ENCODE data around the gene LMOD1. TPM values are rescaled to one million over a fixed set of nuclear protein-coding genes. Genes with fewer than 3 reads are reported as not detected.

Gene LMOD1
- total RNA-seq, 2 experiments from 2014 or later: not detected

DNA sequence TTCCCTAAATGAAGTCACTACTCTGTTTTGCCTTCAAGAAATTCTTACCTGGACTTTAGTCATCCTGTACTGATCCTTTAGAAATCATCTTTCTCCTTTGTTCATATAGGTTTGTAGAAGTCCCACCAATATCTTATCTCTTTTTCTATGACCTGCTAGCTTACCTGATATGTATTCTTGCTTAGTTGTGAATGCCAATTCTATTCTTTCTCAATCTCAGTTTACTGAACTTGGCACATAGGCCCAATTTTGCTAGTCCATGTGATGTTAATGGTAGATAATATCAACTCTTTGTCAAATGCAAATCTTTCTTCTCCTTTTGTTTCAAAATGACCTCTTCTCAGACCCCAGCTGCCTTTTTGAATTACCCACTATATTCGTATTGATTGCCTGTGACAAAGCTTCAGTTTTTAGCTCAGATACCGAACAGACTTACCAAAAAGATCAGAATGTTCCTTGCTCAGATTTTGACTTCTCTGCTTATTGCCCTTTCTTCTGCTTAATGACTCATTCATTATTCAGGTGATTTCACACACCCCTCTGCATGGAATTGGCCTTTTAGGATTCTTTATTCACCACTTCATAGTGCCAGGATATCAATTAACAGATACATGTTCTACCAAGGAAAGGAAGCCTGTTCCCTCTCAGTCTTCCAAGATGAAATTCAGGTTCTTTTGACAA lies 96.8 kb downstream of the LMOD1 start:
- H3K9me3 Mint-ChIP-seq (ENCODE audit: low read depth): no peaks in the 10 kb centered on the region
- DNase-seq (no peak), ATAC-seq (no peak)
- CTCF ChIA-PET: interaction anchor here (1.3 to 2.6 kb wide), 3 partner anchors 13 to 151 kb away, joined by 3 to 9 read pairs (median 6); no protein-coding TSS in a partner anchor
- no peaks in the 10 kb centered on the region for H3K27me3 Mint-ChIP-seq
- no peak overlapping the region for H3K27ac Mint-ChIP-seq
- H3K4me3 Mint-ChIP-seq: no peak overlapping the region
- H3K4me1 Mint-ChIP-seq: peaks cover 11% of the 10 kb centered on the region
- H3K36me3 Mint-ChIP-seq: peaks cover 34% of the 10 kb centered on the region

DNA sequence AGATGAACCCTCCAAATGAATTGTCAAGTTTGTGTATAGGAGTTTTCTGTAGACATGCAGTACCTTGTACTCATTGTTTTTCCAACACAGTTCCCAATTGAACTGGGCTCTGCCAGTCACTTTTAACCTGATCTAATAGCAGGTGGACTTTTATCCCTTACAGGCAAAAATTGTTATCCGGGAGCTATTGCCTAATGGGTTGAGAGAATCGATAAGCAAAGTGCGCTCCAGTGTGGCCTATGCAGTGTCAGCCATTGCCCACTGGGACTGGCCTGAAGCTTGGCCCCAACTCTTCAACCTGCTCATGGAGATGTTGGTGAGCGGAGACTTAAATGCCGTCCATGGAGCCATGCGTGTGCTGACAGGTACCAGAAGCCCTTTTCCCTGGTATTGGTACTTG lies 98.1 kb downstream of the LMOD1 start:
- DNase-seq (no peak), ATAC-seq (no peak)
- Mint-ChIP-seq H3K27me3 (no peaks in the 10 kb centered on the region), H3K4me3 (no peak overlapping the region), H3K9me3 (ENCODE audit: low read depth) (no peaks in the 10 kb centered on the region), H3K4me1 (peaks cover 16% of the 10 kb centered on the region), H3K36me3 (peaks cover 30% of the 10 kb centered on the region), H3K27ac (no peak overlapping the region)
- CTCF ChIA-PET: interaction anchor here (0.7 to 1.8 kb wide), 4 partner anchors 12 to 47 kb away, joined by 3 to 10 read pairs (median 5); partner anchors contain the start of gene IPO9

DNA sequence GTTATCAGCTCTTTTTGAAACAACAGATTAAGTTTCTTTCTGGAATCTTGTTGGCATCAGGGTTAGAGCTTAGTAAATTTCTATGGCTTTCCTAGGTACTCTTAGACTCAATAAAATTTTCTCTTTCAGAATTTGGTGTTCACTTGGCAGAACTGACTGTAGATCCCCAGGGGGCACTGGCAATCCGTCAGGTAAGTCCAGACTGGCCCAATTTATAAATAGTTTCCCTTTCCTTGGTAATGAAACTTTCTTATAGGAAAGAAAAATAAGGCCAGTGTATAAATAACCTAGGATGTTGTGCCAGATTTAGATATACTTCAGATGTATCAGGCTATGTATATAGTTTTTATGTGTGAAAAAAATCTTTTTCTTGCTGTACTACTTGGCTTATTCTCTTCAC lies 99.2 kb downstream of the LMOD1 start:
- CTCF ChIA-PET: interaction anchor here (0.6 to 1.9 kb wide), 6 partner anchors 17 to 147 kb away, joined by 3 to 10 read pairs (median 5); partner anchors contain the start of gene IPO9

More for the DNA sequence above, 99.2 kb downstream of the LMOD1 start:
- ATAC-seq (no peak), DNase-seq (no peak)
- no peaks in the 10 kb centered on the region for H3K9me3 Mint-ChIP-seq (ENCODE audit: low read depth)
- no peak overlapping the region for H3K4me3 Mint-ChIP-seq
- peaks cover 22% of the 10 kb centered on the region for H3K36me3 Mint-ChIP-seq
- H3K4me1 Mint-ChIP-seq: peaks cover 17% of the 10 kb centered on the region
- no peak overlapping the region for H3K27ac Mint-ChIP-seq
- no peaks in the 10 kb centered on the region for H3K27me3 Mint-ChIP-seq

Small RNA genes lying within 50 kb of the gene (microRNA-seq; reads per million reads assigned to microRNA genes)
- gene MIR6739: not detected

Other genes starting within 250 kb of the LMOD1 start
- 10 to 100 TPM; 64.7 to 72.0 TPM for gene IPO9, start 117.4 kb downstream of the LMOD1 start, total RNA-seq
- under 1 TPM; 0.32 to 0.54 TPM for gene SHISA4, start 57.6 kb downstream of the LMOD1 start, total RNA-seq
- gene TIMM17A, start 9.0 kb upstream of the LMOD1 start, total RNA-seq: 10 to 100 TPM; 43.0 to 68.7 TPM
- 10 to 100 TPM; 38.3 to 40.4 TPM for gene RNPEP, start 36.1 kb upstream of the LMOD1 start, total RNA-seq
- under 1 TPM; 0.16 to 0.79 TPM for gene ELF3, start 64.0 kb upstream of the LMOD1 start, total RNA-seq
- gene GPR37L1, start 176.4 kb upstream of the LMOD1 start, total RNA-seq: not detected
- 10 to 100 TPM; 50.0 to 68.9 TPM for gene ARL8A, start 198.2 kb upstream of the LMOD1 start, total RNA-seq
- gene PTPN7, start 214.1 kb upstream of the LMOD1 start, total RNA-seq: 100 to 1,000 TPM; 228 to 410 TPM
- gene LGR6, start 247.3 kb upstream of the LMOD1 start, total RNA-seq: under 1 TPM in 1 of 2 experiments, not detected in 1; 0.26 TPM

Data from activated CD8-positive, alpha-beta memory T cell treated with anti-CD3 and anti-CD28 coated beads, Interleukin-2, amount 10 ng/mL, durations not matched to agents 7 days and 5 days (primary cell).